Vagina (tissue), 2 donors: ENCODE measurements around the gene SVIL.

Source experiments
- POLR2A ChIP-seq, 2 donors: fragments of 450-650 bp; IDR thresholded peaks; one replicate each; pipeline ENCODE4 v1.6.1; 2017; ENCODE audit warnings: antibody characterized with exemption in 2 of 2, mild to moderate bottlenecking in 2 of 2, moderate library complexity in 2 of 2
- POLR2AphosphoS5 ChIP-seq, 2 donors: sonication (generic); formaldehyde crosslinking; IDR thresholded peaks; one replicate each; pipeline ENCODE4 v1.9.0; 2017; ENCODE audit warnings: antibody characterized with exemption in 2 of 2, mild to moderate bottlenecking in 2 of 2, low read depth in 1 of 2; ENCODE audit not compliant: insufficient read depth in 1 of 2
- TF ChIP-seq, protein P1 (sequence below), 3 experiments: fragments of 450-650 bp in 2 of 3; fragments of 200-600 bp in 1 of 3; sonication (generic) in 1 of 3; IDR thresholded peaks; one replicate each; pipeline ENCODE4 v1.5.1; 2017 to 2019; ENCODE audit warnings: antibody characterized with exemption in 3 of 3, mild to moderate bottlenecking in 2 of 3, moderate library complexity in 2 of 3

DNA sequence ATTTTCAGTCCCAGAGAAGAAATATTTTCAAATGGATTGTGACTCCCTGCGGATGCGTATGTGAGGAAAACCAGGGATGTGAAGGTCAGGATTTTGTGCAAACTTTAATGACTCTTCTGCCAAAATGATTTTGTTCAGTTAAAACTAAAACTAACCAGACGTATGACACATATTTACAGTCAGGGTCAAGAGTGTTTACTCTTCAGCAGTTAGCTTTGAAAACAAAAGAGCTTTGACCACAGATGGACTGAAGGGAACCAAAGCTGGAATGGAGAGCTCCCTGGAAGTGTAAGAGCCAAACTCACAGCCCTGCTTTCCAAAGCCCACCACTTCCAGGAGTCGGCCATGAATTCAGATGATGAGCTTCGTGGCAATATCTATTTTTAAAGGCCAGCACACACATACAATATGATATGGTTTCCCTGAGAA lies 15.5 kb downstream of the SVIL start:
- TF ChIP-seq, protein P1, sequence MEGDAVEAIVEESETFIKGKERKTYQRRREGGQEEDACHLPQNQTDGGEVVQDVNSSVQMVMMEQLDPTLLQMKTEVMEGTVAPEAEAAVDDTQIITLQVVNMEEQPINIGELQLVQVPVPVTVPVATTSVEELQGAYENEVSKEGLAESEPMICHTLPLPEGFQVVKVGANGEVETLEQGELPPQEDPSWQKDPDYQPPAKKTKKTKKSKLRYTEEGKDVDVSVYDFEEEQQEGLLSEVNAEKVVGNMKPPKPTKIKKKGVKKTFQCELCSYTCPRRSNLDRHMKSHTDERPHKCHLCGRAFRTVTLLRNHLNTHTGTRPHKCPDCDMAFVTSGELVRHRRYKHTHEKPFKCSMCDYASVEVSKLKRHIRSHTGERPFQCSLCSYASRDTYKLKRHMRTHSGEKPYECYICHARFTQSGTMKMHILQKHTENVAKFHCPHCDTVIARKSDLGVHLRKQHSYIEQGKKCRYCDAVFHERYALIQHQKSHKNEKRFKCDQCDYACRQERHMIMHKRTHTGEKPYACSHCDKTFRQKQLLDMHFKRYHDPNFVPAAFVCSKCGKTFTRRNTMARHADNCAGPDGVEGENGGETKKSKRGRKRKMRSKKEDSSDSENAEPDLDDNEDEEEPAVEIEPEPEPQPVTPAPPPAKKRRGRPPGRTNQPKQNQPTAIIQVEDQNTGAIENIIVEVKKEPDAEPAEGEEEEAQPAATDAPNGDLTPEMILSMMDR (IDR thresholded peaks at IDR 0.05): no peak
- no peak for TF ChIP-seq POLR2AphosphoS5 (IDR thresholded peaks at IDR 0.05; ENCODE audit: insufficient read depth in 1 of 2, low read depth in 1 of 2)
- TF ChIP-seq POLR2A (IDR thresholded peaks at IDR 0.05): no peak
